Measurements from ENCODE around the gene HNRNPAB.

The HNRNPAB gene

DNA sequence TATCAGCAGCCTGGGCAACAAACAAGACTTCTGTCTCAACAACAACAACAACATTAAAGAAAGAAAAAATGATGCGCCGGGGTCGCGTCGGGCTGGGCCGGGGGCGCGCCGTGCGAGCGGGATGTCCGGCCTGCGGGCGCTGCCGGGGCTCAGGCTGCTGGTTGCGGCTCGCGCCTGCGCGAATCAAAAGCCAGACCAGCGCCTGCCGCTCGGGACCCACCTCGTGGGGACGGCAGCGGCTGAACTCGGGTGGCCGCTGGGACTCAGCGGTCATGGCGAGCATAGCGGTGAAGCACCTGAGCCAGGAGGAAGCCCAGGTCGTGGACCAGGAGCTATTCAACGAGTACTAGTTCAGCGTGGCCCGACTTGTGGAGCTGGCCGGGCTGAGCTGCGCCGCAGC, 38.8 kb upstream of the HNRNPAB start:
- TF ChIP-seq, protein P1, sequence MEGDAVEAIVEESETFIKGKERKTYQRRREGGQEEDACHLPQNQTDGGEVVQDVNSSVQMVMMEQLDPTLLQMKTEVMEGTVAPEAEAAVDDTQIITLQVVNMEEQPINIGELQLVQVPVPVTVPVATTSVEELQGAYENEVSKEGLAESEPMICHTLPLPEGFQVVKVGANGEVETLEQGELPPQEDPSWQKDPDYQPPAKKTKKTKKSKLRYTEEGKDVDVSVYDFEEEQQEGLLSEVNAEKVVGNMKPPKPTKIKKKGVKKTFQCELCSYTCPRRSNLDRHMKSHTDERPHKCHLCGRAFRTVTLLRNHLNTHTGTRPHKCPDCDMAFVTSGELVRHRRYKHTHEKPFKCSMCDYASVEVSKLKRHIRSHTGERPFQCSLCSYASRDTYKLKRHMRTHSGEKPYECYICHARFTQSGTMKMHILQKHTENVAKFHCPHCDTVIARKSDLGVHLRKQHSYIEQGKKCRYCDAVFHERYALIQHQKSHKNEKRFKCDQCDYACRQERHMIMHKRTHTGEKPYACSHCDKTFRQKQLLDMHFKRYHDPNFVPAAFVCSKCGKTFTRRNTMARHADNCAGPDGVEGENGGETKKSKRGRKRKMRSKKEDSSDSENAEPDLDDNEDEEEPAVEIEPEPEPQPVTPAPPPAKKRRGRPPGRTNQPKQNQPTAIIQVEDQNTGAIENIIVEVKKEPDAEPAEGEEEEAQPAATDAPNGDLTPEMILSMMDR (IDR thresholded peaks at IDR 0.05; ENCODE audit: insufficient read depth, low read length, missing control alignments): no peak
- no peak for DNase-seq (ENCODE audit: low read depth, low spot score)
- no peak overlapping the region for H3K4me3 ChIP-seq (ENCODE audit: low read depth, low read length)
- ChIA-PET CTCF (interaction anchor here (1.0 to 1.5 kb wide), 6 partner anchors 10 to 90 kb away, joined by 4 to 10 read pairs (median 4); no protein-coding TSS in a partner anchor), POLR2A (no interaction called here)

DNA sequence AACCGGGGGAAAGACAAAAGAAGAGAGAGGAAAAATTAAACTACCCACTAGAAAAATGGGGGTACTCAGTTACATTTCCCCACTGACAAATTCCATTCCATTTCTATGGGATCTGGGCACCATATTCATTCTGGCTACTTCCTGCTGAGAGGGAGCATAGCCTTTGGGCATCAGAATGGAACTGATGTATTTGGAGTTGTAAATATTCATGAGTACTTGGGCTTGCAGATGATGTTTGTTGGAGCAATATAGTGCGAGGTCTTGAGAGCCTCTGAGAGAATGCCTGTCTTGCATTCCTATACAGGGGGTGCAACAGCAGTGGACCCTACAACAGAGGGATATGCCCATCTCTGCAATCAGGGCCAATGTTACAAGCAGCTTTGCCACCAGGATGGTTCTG, 33.9 kb upstream of the HNRNPAB start:
- ChIA-PET CTCF (no interaction called here), POLR2A (no interaction called here)
- H3K4me3 ChIP-seq (ENCODE audit: low read depth, low read length): no peak overlapping the region
- no peak for DNase-seq (ENCODE audit: low read depth, low spot score)
- TF ChIP-seq, protein P1 (IDR thresholded peaks at IDR 0.05; ENCODE audit: insufficient read depth, low read length, missing control alignments): no peak

DNA sequence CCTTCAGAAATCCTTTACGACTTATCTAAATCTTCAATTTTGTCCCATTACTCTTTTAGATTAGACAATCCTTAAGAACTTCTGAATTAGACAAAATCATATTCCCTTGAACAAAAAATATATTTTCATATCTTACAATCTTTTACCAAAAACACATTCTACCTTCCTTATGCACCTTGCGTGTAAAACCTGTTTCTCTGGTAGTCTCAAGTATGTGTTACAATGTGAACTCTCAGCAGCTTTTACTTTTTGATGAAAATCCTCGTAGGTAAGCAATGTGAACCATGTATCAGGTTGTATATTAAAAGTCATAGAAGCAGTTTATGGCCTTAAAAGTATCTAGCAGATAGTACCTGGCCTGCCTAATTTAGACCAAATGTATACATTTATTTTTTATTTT, 29.9 kb upstream of the HNRNPAB start:
- TF ChIP-seq, protein P1 (IDR thresholded peaks at IDR 0.05; ENCODE audit: insufficient read depth, low read length, missing control alignments): no peak
- H3K4me3 ChIP-seq (ENCODE audit: low read depth, low read length): no peak overlapping the region
- DNase-seq (ENCODE audit: low read depth, low spot score): no peak
- CTCF ChIA-PET: no interaction called here
- POLR2A ChIA-PET: no interaction called here

DNA sequence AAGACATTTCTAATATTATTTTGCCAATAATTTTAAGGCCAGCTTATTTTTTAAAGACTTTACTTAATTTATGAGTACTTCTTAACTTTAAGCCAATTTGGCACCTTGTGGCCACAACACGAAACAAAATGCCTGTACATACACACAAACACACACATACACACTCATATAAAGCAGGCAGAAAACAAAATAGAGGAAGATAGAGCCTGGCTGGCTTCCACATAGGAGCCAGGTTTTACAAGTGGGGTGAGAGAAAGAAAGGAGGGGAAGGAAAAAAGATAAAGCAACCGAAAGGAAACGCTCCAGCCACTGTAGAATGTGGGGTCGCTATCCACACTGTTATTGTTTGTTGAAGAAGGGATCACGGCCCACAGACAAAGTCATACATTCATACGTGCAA, 27.5 kb upstream of the HNRNPAB start:
- H3K4me3 ChIP-seq (ENCODE audit: low read depth, low read length): no peak overlapping the region
- DNase-seq (ENCODE audit: low read depth, low spot score): no peak
- CTCF ChIA-PET: interaction anchor here (0.9 to 1.2 kb wide), 3 partner anchors 14 to 101 kb away, joined by 3 read pairs; no protein-coding TSS in a partner anchor
- POLR2A ChIA-PET: no interaction called here
- TF ChIP-seq, protein P1 (IDR thresholded peaks at IDR 0.05; ENCODE audit: insufficient read depth, low read length, missing control alignments): no peak

DNA sequence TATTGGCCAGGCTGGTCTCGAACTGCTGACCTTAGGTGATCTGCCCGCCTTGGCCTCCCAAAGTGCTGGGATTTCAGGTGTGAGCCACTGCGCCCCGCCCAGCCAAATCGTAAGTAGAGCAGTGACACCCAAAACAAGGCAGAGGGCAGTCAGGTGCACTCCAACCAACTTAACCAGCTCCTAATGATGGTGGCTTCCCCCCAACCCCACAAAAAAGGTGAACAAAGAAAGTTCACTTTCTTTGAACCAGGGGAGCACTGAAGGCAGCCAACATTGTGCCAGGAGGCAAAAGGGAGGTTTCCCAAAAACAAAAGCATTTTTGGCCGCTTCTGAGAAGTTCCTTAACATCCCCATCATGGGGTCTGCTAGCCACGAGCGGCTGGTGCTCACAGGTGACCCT, 26.8 kb upstream of the HNRNPAB start:
- CTCF ChIA-PET: no interaction called here
- no peak overlapping the region for H3K4me3 ChIP-seq (ENCODE audit: low read depth, low read length)
- POLR2A ChIA-PET: no interaction called here
- TF ChIP-seq, protein P1 (IDR thresholded peaks at IDR 0.05; ENCODE audit: insufficient read depth, low read length, missing control alignments): no peak
- no peak for DNase-seq (ENCODE audit: low read depth, low spot score)

DNA sequence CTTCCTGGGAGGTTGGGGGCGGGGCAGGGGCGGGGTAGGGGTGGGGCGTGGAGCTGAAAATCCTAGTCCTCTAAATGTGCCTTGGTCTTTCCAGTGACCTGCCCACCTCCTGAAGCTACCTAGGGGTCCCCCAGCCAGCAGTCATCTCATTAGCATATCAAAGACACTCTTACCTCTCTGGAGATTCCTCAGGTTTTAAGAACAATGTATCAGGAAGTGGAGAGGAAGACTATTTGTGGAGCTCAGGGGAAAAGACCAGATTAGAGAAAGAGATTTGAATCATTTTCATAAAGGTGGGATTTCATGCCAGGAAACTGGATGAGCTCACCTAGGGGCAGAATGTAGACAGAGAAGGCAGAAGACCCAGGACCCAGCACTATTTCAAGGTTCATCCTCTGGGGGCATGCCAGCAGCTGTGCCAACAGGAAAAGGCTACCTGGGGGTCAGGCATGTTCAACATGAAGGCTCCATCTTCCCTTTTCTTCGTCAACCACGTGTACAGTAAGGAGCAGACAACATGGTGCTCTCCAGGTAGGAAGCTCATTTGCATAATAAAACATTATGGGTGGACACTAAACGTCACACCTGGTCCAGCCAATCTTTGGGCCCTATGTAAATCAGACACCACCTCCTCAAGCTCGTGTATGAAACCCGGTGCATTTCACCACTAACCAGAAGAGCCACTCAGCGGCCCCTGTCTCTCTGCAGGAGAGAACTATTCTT, 24.0 kb upstream of the HNRNPAB start:
- CTCF ChIA-PET: interaction anchor here (1.3 kb wide), 1 partner anchor 18 kb away, joined by 4 read pairs; no protein-coding TSS in a partner anchor
- TF ChIP-seq, protein P1 (IDR thresholded peaks at IDR 0.05; ENCODE audit: insufficient read depth, low read length, missing control alignments): no peak
- no peak overlapping the region for H3K4me3 ChIP-seq (ENCODE audit: low read depth, low read length)
- DNase-seq (ENCODE audit: low read depth, low spot score): no peak
- POLR2A ChIA-PET: no interaction called here

All from AG04449 (cell line).